Loucy (cell line): Measurements from ENCODE around the gene UQCRC1.

Experiments
- CTCF ChIP-seq: fragments of 200-600 bp; sonication (generic); conservative IDR thresholded peaks from 2 replicates; pipeline ENCODE4 v1.5.1; 2014; ENCODE audit warnings: mild to moderate bottlenecking, antibody characterized with exemption, low read length
- EZH2phosphoT487 ChIP-seq: fragments of 200-600 bp; IDR thresholded peaks from 2 replicates; pipeline ENCODE4 v1.6.1; 2018; ENCODE audit warnings: antibody characterized with exemption, mild to moderate bottlenecking, moderate library complexity, borderline replicate concordance

GRCh38 chr3:48617559-48617958 lies 8.1 kb upstream of the UQCRC1 start:
- no peak for TF ChIP-seq CTCF
- no peak for TF ChIP-seq EZH2phosphoT487
